Loucy (cell line): ENCODE results near the gene MARS1.

Experiments used
- H2AFZ ChIP-seq: fragments of 200-600 bp; sonication (generic); 2 replicates; pipeline ENCODE4 v1.6.0; 2016; ENCODE audit warnings: antibody characterized with exemption, mild to moderate bottlenecking, low read length, moderate library complexity
- H3F3A ChIP-seq: fragments of 200-600 bp; 2 replicates; pipeline ENCODE4 v1.6.0; 2016; ENCODE audit warnings: antibody characterized with exemption, low read depth, mild to moderate bottlenecking
- H3K27me3 ChIP-seq: fragments of 200-600 bp; sonication (generic); 2 replicates; pipeline ENCODE4 v1.6.1; 2014; ENCODE audit warnings: low read length, mild to moderate bottlenecking; ENCODE audit not compliant: insufficient read depth, poor library complexity, severe bottlenecking
- H3K36me3 ChIP-seq: fragments of 200-600 bp; sonication (generic); 2 replicates; pipeline ENCODE4 v1.6.1; 2016; ENCODE audit warnings: low read length; ENCODE audit not compliant: insufficient read depth
- H3K4me1 ChIP-seq: fragments of 200-600 bp; sonication (generic); 2 replicates; pipeline ENCODE4 v1.5.1; 2014; ENCODE audit warnings: low read length, mild to moderate bottlenecking; ENCODE audit not compliant: insufficient read depth, poor library complexity, severe bottlenecking
- H3K4me2 ChIP-seq: fragments of 200-600 bp; sonication (generic); 2 replicates; pipeline ENCODE4 v1.6.0; 2014; ENCODE audit warnings: antibody characterized with exemption, low read length, low read depth, mild to moderate bottlenecking; ENCODE audit not compliant: poor library complexity, severe bottlenecking
- H3K4me3 ChIP-seq: fragments of 200-600 bp; sonication (generic); 2 replicates; pipeline ENCODE4 v1.5.1; 2014; ENCODE audit warnings: low read length, mild to moderate bottlenecking, mixed read lengths; ENCODE audit not compliant: poor library complexity, severe bottlenecking
- H3K79me2 ChIP-seq: fragments of 200-600 bp; sonication (generic); 2 replicates; pipeline ENCODE4 v1.6.1; 2014; ENCODE audit warnings: low read length; ENCODE audit not compliant: insufficient read depth
- H3K9ac ChIP-seq: fragments of 200-600 bp; sonication (generic); 2 replicates; pipeline ENCODE4 v1.6.0; 2014; ENCODE audit warnings: mild to moderate bottlenecking, low read depth, low read length, moderate library complexity; ENCODE audit not compliant: poor library complexity, severe bottlenecking
- H3K9me2 ChIP-seq: fragments of 200-600 bp; sonication (generic); replicated peaks from 2 replicates; pipeline ENCODE4 v1.6.1; 2016; ENCODE audit warnings: low read depth, low read length, mixed read lengths
- H3K9me3 ChIP-seq: fragments of 200-600 bp; sonication (generic); 2 replicates; pipeline ENCODE4 v1.6.1; 2014; ENCODE audit warnings: mild to moderate bottlenecking, antibody characterized with exemption, low read length, low read depth; ENCODE audit not compliant: insufficient read depth
- H4K20me1 ChIP-seq: fragments of 200-600 bp; sonication (generic); 2 replicates; pipeline ENCODE4 v1.6.0; 2014; ENCODE audit warnings: antibody characterized with exemption, low read length, mild to moderate bottlenecking; ENCODE audit not compliant: insufficient read depth, poor library complexity, severe bottlenecking
- CTCF ChIP-seq: fragments of 200-600 bp; sonication (generic); conservative IDR thresholded peaks from 2 replicates; pipeline ENCODE4 v1.5.1; 2014; ENCODE audit warnings: mild to moderate bottlenecking, antibody characterized with exemption, low read length
- EZH2phosphoT487 ChIP-seq: fragments of 200-600 bp; IDR thresholded peaks from 2 replicates; pipeline ENCODE4 v1.6.1; 2018; ENCODE audit warnings: antibody characterized with exemption, mild to moderate bottlenecking, moderate library complexity, borderline replicate concordance

MARS1 gene

GRCh38 chr12:57521525-57522010 lies 33.7 kb downstream of the MARS1 start:
- peaks cover 59% of the 10 kb centered on the region for H4K20me1 ChIP-seq
- H3F3A ChIP-seq: peaks cover 15% of the 10 kb centered on the region
- no peaks in the 10 kb centered on the region for H3K27me3 ChIP-seq
- no peaks in the 10 kb centered on the region for H3K9me3 ChIP-seq
- H3K4me3 ChIP-seq: peak overlapping the region; percentile 75
- H3K9ac ChIP-seq: peak overlapping the region; percentile 92
- H3K36me3 ChIP-seq: peaks cover 18% of the 10 kb centered on the region; the same call in 1 of the 2 replicates
- no peak overlapping the region for H2AFZ ChIP-seq
- peak overlapping the region; percentile 89 for H3K4me2 ChIP-seq
- no peaks in the 10 kb centered on the region for H3K9me2 ChIP-seq
- peaks cover 49% of the 10 kb centered on the region for H3K4me1 ChIP-seq
- TF ChIP-seq CTCF (no peak), EZH2phosphoT487 (no peak)
- H3K79me2 ChIP-seq: peaks cover 67% of the 10 kb centered on the region

- Histone ChIP-seq H3K27me3 (no peaks in the 10 kb centered on the region), H4K20me1 (peaks cover 57% of the 10 kb centered on the region), H3F3A (peaks cover 15% of the 10 kb centered on the region), H3K9me3 (no peaks in the 10 kb centered on the region), H3K9me2 (no peaks in the 10 kb centered on the region), H3K79me2 (peaks cover 70% of the 10 kb centered on the region), H3K4me3 (peak within 1 kb of the TSS; percentile 94), H3K4me1 (peaks cover 54% of the 10 kb centered on the region), H3K4me2 (peak within 1 kb of the TSS; percentile 92), H3K9ac (peak within 1 kb of the TSS; percentile 92), H3K36me3 (peaks cover 15% of the 10 kb centered on the region; the same call in 1 of the 2 replicates), H2AFZ (peak within 1 kb of the TSS; percentile 66; the same call in 1 of the 2 replicates)
- TF ChIP-seq EZH2phosphoT487 (no peak), CTCF (peak; percentile 30; the same call in 1 of the 2 replicates)
Observed at GRCh38 chr12:57522011-57522886, 34.4 kb downstream of the MARS1 start, which contains the start of gene MBD6. MBD6 (plus strand) TSS chr12:57522824; CDS start chr12:57524304, 1,480 bp downstream.

- Histone ChIP-seq H3K79me2 (peaks cover 66% of the 10 kb centered on the region), H3K9me2 (no peaks in the 10 kb centered on the region), H3K9ac (peak overlapping the region; percentile 92), H3F3A (peaks cover 15% of the 10 kb centered on the region), H3K4me2 (peak overlapping the region; percentile 92), H3K9me3 (no peaks in the 10 kb centered on the region), H4K20me1 (peaks cover 52% of the 10 kb centered on the region), H2AFZ (no peak overlapping the region), H3K4me1 (peaks cover 52% of the 10 kb centered on the region), H3K4me3 (peak overlapping the region; percentile 94), H3K36me3 (peaks cover 15% of the 10 kb centered on the region; the same call in 1 of the 2 replicates), H3K27me3 (no peaks in the 10 kb centered on the region)
- 0 out of 2 replicates have a peak, but pooled peaks have one; percentile 14 for TF ChIP-seq CTCF
- TF ChIP-seq EZH2phosphoT487: no peak
Observed at GRCh38 chr12:57522887-57523705, 35.2 kb downstream of the MARS1 start.
